NCI-H524 treated with DMSO at 0.1 percent for 48 hours (cell line): ENCODE measurements around the gene PDE3A.

Source experiments
- DNase-seq: peaks from one replicate; lab custom pipeline; 2025; lab: John Stamatoyannopoulos, UW

Gene PDE3A

DNA sequence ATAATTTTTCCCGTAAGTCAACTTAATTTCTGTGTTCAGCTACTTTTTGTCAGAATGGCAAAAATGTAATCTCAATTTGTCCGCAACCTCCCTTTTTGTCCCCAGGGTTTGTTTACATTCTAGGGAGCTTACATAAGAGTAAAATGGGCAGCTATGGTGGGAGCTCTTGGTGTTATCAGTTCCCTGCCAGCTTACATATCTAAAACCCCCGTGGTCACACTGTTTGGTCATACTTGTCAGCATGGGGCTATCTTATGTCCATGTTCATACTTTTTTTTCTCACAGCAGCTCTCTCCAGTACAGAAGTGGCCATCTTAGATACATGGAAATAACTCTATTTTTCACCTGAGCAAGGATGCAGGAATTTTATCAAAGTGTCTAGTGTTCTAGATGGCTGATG is 343.5 kb downstream of the PDE3A start:
- no peak for DNase-seq

GRCh38 chr12:20716037-20716436 is 347.7 kb downstream of the PDE3A start:
- no peak for DNase-seq

GRCh38 chr12:20716985-20717384 is 348.6 kb downstream of the PDE3A start:
- DNase-seq: no peak

DNA sequence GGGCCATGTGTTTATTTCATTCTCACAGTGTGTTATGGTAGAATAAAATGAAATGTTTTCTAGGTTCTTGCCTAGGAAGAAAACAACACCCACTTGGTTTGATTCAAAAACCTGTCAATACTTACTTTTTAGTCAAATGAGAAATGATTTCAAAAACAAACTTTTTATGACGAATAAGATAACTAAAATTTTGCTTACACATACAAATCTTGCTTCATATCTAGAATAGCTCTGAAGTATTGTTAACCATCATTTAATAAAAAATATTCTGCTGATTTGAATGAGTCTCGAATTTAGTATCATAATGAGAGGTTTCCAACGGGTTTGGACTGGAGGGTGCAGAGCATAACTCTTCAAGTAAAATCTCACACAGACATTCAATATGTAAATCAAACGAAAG is 350.0 kb downstream of the PDE3A start:
- no peak for DNase-seq

- DNase-seq: no peak
These were observed 353.8 kb downstream of the PDE3A start for GRCh38 chr12:20722142-20722541.

DNA sequence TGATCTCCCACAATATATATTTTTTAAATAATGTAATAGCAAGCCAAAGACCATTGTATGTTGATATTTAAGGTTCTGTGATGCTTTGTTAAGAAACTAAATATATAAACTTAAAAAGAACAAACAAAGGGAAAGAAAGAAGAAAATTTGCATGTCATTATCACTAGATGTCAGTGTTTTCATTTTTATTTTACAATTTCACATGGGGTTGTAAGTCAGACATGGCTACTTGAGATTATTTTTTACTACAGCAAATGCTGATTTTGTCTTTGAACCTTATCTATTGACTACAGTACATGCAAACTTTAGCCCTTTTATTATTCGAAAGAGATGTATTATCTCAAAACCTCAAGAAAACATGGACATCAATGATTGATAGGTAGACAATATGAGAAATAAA is 362.9 kb downstream of the PDE3A start:
- DNase-seq: no peak
